Prostate gland (tissue), 2 donors: ENCODE results near the gene SLC35B4.

Experiments used
- POLR2A ChIP-seq: fragments of 450-650 bp; IDR thresholded peaks from one replicate; pipeline ENCODE4 v1.6.1; 2016; ENCODE audit warnings: antibody characterized with exemption, mild to moderate bottlenecking
- POLR2AphosphoS5 ChIP-seq: sonication (generic); formaldehyde crosslinking; IDR thresholded peaks from one replicate; pipeline ENCODE4 v1.6.1; 2017; ENCODE audit warnings: antibody characterized with exemption
- TF ChIP-seq, protein P1 (sequence below), 4 experiments: fragments of 200-600 bp in 2 of 4; fragments of 450-650 bp in 2 of 4; sonication (generic) in 2 of 4; IDR thresholded peaks; 1 replicate in 3 of 4; 2 replicates in 1 of 4; pipeline ENCODE4 v1.5.1; 2016 to 2019; ENCODE audit warnings: antibody characterized with exemption in 4 of 4, mild to moderate bottlenecking in 2 of 4, moderate library complexity in 2 of 4

DNA sequence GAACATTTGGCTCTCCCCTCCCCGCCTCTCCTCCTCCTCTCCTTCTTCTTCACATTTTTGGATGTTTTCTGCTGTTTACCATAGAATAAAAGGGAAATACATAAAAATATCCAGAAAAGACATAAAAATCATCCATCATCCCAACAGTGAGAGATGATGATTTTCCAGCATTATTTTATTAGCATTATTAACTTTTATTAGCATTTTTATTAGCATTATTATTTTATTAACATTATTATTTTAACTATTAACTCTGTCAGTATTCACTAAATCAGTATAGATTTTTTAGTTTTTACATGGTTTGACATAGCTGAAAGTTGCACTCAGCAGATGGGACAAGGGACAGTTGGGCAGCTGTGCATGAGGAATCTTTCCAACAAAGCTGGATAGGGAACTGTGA is 16.2 kb upstream of the SLC35B4 start:
- TF ChIP-seq, protein P1, sequence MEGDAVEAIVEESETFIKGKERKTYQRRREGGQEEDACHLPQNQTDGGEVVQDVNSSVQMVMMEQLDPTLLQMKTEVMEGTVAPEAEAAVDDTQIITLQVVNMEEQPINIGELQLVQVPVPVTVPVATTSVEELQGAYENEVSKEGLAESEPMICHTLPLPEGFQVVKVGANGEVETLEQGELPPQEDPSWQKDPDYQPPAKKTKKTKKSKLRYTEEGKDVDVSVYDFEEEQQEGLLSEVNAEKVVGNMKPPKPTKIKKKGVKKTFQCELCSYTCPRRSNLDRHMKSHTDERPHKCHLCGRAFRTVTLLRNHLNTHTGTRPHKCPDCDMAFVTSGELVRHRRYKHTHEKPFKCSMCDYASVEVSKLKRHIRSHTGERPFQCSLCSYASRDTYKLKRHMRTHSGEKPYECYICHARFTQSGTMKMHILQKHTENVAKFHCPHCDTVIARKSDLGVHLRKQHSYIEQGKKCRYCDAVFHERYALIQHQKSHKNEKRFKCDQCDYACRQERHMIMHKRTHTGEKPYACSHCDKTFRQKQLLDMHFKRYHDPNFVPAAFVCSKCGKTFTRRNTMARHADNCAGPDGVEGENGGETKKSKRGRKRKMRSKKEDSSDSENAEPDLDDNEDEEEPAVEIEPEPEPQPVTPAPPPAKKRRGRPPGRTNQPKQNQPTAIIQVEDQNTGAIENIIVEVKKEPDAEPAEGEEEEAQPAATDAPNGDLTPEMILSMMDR (IDR thresholded peaks at IDR 0.05) = no peak
- TF ChIP-seq POLR2AphosphoS5 (no peak), POLR2A (no peak)
